GM12864 (cell line): Measurements from ENCODE around the gene SDHA.

ENCODE experiments used
- DNase-seq: peaks from one replicate; pipeline ENCODE4 v3.0.0-alpha.2; 2011; ENCODE audit warnings: low read depth
- H3K4me3 ChIP-seq: 2 replicates; pipeline ENCODE4 v1.5.1; 2011; ENCODE audit warnings: mild to moderate bottlenecking, low read depth, low read length, control low read depth
- TF ChIP-seq, protein P1 (sequence below): IDR thresholded peaks from 2 replicates; pipeline ENCODE4 v1.5.1; 2011; ENCODE audit warnings: low read depth, mild to moderate bottlenecking, moderate library complexity, low read length, control low read depth, inconsistent platforms; ENCODE audit errors: missing control alignments

SDHA gene

DNA sequence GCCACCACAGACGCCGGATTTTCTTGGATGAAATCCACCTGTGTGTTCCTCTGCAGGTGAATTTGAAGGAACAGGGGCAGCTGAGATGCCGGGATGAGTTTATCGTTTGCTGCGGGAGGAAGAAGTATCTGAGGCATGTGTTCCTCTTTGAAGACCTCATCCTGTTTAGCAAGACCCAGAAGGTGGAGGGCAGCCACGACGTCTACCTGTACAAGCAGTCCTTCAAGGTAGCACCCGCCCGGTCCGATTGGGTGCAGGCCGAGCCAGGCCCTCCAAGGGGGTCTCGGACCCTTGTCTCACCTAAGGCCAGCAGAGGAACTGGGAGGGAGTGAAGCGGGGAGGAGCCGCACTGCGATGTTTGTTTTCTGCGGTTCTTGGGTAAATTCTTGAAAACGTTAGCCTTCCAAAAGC is 45.3 kb upstream of the SDHA start:
- DNase-seq = no peak
- TF ChIP-seq, protein P1, sequence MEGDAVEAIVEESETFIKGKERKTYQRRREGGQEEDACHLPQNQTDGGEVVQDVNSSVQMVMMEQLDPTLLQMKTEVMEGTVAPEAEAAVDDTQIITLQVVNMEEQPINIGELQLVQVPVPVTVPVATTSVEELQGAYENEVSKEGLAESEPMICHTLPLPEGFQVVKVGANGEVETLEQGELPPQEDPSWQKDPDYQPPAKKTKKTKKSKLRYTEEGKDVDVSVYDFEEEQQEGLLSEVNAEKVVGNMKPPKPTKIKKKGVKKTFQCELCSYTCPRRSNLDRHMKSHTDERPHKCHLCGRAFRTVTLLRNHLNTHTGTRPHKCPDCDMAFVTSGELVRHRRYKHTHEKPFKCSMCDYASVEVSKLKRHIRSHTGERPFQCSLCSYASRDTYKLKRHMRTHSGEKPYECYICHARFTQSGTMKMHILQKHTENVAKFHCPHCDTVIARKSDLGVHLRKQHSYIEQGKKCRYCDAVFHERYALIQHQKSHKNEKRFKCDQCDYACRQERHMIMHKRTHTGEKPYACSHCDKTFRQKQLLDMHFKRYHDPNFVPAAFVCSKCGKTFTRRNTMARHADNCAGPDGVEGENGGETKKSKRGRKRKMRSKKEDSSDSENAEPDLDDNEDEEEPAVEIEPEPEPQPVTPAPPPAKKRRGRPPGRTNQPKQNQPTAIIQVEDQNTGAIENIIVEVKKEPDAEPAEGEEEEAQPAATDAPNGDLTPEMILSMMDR = no peak
- no peak overlapping the region for H3K4me3 ChIP-seq

- DNase-seq = no peak
- TF ChIP-seq, protein P1 = no peak
These were observed 44.5 kb upstream of the SDHA start for GRCh38 chr5:173392-174290.

DNA sequence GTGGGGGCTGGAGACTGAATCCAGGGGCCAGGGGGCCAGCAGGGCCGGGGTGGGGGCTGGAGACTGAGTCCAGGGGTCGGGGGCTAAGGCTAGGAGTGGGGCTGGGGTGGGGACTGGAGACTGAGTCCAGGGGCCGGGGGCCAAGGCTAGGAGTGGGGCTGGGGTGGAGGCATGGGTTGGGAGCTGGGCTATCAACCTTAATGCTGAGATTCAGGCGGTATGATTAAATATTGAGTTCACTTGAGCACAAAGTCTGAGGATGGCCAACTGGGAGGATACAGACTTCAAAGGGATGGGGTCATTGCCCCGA is 43.9 kb upstream of the SDHA start:
- TF ChIP-seq, protein P1 = no peak
- no peak overlapping the region for H3K4me3 ChIP-seq
- no peak for DNase-seq

More at GRCh38 chr5:173392-174290, 44.5 kb upstream of the SDHA start:
- no peak overlapping the region for H3K4me3 ChIP-seq

DNA sequence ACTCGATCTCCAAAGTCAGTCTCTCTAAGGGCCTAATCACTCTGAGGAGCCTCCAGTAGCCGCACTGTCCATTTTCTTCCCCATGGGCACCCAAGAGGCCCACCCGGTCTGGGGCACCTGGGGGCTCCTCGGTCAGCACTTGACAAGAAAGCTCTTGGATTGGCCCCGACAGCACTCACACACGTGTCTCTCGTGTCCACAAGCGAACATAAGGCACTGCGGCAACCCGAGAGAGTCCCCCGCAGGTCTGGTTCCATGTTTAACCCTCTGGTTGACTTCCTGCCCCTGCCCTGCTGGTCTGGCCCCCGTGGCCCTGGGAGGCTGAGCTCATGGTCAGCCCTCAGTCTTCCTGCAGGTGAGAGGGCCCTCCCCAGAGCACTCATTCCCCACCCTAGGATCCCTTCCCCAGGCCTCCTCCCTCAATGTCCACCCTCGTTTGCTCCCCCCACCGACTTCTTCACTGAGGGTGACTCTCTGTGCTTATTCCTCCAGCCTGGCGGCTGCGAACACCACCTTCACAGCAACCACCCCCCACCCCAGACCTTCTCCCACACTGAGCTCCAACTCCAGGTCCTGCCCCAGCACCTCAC is 43.1 kb upstream of the SDHA start:
- no peak for DNase-seq
- TF ChIP-seq, protein P1 = no peak
- no peak overlapping the region for H3K4me3 ChIP-seq

DNA sequence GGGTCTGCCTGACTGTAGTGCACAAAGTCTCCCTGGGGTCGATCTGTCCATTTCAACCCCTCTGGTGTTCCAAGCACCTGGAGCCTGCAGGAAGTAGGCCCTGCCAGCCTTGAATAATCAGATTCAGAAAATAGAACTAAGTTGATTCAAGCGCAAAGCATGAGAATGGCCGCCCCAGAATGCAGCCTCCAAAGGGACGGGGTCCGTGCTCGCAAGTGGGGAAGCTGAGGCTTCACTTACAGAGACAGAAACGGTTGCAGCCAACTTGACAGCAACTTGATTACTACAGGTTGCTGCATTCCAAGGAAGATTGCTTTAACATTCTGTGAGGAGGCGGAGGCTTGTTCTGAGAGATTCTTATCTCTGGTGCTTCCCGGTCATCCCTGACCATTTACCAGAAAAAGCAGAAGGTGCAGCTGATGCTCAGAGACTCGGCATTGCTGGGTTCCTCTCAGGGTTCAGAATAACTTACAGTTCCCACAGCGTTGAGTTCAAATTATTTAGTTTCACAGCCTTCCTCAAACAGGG is 41.8 kb upstream of the SDHA start:
- TF ChIP-seq, protein P1 = no peak
- H3K4me3 ChIP-seq = no peak overlapping the region
- DNase-seq = no peak

- H3K4me3 ChIP-seq = no peak overlapping the region
- TF ChIP-seq, protein P1 = no peak
- DNase-seq = no peak
These were observed 40.0 kb upstream of the SDHA start for GRCh38 chr5:178110-178509.
